VCaP (cell line): Measurements from ENCODE around the gene ABHD2.

ENCODE experiments used
- H3K27ac ChIP-seq: fragments of 450-650 bp; 2 replicates; pipeline ENCODE4 v1.5.1; 2017
- CTCF ChIP-seq: fragments of 450-650 bp; conservative IDR thresholded peaks from 2 replicates; pipeline ENCODE4 v1.5.1; 2017; ENCODE audit warnings: mild to moderate bottlenecking, moderate library complexity

ABHD2 gene

DNA sequence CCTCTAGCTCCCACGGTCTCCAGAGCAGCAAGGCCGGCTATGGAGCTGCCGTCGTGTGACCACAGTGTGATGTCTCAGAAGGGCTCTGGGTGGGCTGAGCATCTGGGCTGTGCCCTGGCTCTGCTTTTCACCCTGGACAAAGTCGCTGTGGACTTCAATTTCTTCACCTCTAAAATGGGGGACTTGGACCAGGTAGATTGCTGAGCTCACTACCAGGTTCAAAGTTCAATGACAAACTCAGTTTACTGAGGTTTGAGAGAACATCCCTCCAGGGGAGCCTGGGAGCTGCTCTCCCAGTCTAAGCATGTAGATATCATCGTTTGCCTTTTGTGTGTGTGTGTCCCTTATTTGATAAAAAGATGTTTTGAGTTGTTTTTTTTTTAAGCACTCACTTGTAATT, 108.0 kb downstream of the ABHD2 start:
- no peak overlapping the region for H3K27ac ChIP-seq
- no peak for TF ChIP-seq CTCF

DNA sequence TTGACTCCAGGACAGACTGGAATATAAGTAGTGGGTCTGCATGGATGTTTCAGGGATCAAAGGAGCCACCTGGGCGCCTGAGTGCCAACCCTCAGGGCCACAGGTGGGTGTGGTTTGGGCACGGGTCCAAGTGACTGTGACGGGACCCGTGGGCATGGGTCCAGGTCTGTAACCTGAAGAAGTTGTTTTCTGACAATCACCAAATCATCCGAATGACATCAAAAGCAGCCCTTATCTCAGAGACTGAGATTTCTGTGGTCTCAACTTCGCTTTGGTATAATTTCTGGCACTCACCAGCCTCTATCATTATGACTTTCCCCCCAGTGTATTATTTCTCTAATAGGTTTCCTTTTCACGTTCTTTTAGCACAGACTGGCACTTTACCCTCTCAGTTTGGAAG, 108.7 kb downstream of the ABHD2 start:
- H3K27ac ChIP-seq: no peak overlapping the region
- no peak for TF ChIP-seq CTCF

- no peak overlapping the region for H3K27ac ChIP-seq
- no peak for TF ChIP-seq CTCF
Measured at GRCh38 chr15:89197503-89197971, 109.3 kb downstream of the ABHD2 start.

DNA sequence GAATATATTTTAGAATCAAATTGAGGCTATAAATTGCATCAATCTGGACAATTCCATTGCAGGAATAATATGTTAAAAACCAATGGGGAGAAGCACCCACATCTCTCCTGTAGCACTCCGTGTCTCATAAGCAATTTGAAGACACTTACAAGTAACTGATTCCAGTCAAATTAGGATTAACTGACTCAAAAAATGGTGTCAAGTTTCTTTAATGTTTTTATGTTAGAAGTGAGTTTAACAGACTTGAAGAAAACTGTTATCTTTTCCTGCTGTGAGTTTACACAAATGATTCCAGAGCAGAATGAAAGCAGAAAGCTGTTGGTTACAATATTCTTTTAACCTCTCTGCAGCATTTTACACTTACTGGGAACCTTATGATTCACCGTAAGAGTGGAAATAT, 109.9 kb downstream of the ABHD2 start:
- TF ChIP-seq CTCF: no peak
- H3K27ac ChIP-seq: no peak overlapping the region

DNA sequence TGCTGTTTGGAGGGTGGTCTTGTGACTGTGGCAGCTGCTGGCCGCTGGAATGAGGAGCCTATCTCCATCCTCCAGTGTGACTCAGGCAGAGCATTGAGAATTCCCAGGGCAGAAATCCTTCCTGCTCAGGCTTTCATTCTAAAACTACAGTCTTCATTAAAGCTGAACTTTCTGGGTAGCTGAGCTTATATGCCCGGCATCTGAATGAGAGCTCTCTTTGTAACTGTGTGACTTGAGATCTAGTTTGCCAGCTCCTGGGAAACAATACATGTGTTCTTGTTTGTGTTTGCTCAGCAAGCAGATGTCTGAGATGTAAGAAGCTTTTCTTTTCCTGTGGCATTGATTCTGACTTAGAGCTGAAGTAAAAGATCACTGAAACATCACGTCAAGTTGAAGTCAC, 110.7 kb downstream of the ABHD2 start:
- H3K27ac ChIP-seq: no peak overlapping the region
- TF ChIP-seq CTCF: no peak

DNA sequence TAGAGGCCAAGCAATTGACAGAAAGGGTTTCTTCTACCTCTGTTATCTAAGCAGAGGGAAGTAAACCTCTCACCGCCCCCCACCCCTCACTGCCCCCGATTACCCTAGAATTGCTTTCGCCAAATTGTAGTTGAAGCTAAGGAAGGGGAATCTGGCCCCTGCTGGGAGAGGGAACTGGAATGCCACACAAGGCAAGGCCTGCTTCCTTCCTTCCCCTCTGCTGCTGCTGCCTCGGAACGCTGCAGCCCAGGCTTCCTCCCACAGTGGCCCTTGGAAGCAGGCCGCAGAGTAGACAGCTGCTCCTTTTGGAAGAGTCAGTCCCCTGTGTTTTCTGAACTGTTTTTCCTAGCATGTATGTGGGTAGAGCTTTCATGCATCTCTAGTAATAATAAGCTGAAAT, 111.5 kb downstream of the ABHD2 start:
- H3K27ac ChIP-seq: no peak overlapping the region
- no peak for TF ChIP-seq CTCF

GRCh38 chr15:89200182-89200581, 111.9 kb downstream of the ABHD2 start:
- no peak for TF ChIP-seq CTCF

More at GRCh38 chr15:89200182-89200581, 111.9 kb downstream of the ABHD2 start:
- H3K27ac ChIP-seq: no peak overlapping the region
